Ishikawa (cell line): ENCODE results near the gene ZNF358.

Source experiments
- CEBPB ChIP-seq: IDR thresholded peaks from 2 replicates; pipeline ENCODE4 v1.6.1; 2012
- CREB1 ChIP-seq: IDR thresholded peaks from 2 replicates; pipeline ENCODE4 v1.6.1; 2012; ENCODE audit warnings: low read depth
- EP300 ChIP-seq: IDR thresholded peaks from 2 replicates; pipeline ENCODE4 v1.6.1; 2012; ENCODE audit warnings: borderline replicate concordance
- NFIC ChIP-seq: IDR thresholded peaks from 2 replicates; pipeline ENCODE4 v1.6.1; 2012
- RAD21 ChIP-seq: IDR thresholded peaks from 2 replicates; pipeline ENCODE4 v1.6.1; 2012; ENCODE audit warnings: low read depth
- TAF1 ChIP-seq: IDR thresholded peaks from 2 replicates; pipeline ENCODE4 v1.6.1; 2012; ENCODE audit warnings: low read depth, mild to moderate bottlenecking
- USF1 ChIP-seq: IDR thresholded peaks from 2 replicates; pipeline ENCODE4 v1.6.1; 2012
- TF ChIP-seq, protein P1 (sequence below): IDR thresholded peaks from 2 replicates; pipeline ENCODE4 v1.6.1; 2012; ENCODE audit warnings: low read depth, mild to moderate bottlenecking

DNA sequence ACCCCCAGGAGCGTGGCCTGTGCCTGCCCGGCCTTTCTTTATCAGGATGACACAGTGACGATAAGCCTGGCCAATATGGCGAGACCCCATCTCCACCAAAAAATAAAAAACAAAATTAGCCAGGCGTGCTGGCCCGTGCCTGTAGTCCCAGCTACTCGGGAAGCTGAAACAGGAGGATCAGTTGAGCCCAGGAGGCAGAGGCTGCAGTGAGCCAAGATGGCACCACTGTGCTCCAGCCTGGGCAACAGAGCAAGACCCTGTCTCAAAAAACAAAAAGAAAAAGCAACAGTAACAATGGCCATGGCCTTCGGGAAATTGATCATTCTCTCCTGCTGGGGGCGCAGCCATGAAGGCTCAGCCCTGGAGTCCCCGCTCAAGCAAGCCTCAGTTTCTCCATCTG, 38.1 kb upstream of the ZNF358 start:
- no peak for TF ChIP-seq RAD21
- no peak for TF ChIP-seq TAF1
- TF ChIP-seq USF1: no peak
- no peak for TF ChIP-seq EP300
- TF ChIP-seq, protein P1, sequence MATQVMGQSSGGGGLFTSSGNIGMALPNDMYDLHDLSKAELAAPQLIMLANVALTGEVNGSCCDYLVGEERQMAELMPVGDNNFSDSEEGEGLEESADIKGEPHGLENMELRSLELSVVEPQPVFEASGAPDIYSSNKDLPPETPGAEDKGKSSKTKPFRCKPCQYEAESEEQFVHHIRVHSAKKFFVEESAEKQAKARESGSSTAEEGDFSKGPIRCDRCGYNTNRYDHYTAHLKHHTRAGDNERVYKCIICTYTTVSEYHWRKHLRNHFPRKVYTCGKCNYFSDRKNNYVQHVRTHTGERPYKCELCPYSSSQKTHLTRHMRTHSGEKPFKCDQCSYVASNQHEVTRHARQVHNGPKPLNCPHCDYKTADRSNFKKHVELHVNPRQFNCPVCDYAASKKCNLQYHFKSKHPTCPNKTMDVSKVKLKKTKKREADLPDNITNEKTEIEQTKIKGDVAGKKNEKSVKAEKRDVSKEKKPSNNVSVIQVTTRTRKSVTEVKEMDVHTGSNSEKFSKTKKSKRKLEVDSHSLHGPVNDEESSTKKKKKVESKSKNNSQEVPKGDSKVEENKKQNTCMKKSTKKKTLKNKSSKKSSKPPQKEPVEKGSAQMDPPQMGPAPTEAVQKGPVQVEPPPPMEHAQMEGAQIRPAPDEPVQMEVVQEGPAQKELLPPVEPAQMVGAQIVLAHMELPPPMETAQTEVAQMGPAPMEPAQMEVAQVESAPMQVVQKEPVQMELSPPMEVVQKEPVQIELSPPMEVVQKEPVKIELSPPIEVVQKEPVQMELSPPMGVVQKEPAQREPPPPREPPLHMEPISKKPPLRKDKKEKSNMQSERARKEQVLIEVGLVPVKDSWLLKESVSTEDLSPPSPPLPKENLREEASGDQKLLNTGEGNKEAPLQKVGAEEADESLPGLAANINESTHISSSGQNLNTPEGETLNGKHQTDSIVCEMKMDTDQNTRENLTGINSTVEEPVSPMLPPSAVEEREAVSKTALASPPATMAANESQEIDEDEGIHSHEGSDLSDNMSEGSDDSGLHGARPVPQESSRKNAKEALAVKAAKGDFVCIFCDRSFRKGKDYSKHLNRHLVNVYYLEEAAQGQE: no peak
- no peak for TF ChIP-seq CREB1
- no peak for TF ChIP-seq CEBPB
- no peak for TF ChIP-seq NFIC
